Activated CD8-positive, alpha-beta memory T cell treated with anti-CD3 and anti-CD28 coated beads, Interleukin-2, amount 50 U/mL, for 24 hours (primary cell): ENCODE data around the gene CELF1.

Experiments
- DNase-seq: peaks from one replicate; pipeline ENCODE4 v3.0.0-alpha.2; 2020; ENCODE audit errors: extremely low read depth

CELF1 gene

DNA sequence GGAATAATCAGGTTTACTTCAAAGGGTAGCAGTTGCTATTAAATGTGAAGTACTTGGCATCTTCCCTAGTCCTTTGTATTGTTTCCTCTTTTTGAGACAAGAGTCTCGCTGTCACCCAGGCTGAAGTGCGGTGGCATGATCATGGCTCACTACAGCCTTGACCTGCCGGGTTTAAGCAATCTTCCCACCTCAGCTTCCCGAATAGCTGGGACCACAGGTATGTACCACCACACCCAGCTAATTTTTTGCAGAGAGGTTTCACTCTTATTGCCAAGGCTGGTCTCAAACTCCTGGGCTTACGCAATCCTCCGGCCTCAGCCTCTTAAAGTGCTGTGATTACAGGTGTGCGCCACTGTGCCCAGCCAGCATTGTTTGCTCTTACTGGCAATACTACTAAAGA, 67.8 kb downstream of the CELF1 start:
- no peak for DNase-seq

DNA sequence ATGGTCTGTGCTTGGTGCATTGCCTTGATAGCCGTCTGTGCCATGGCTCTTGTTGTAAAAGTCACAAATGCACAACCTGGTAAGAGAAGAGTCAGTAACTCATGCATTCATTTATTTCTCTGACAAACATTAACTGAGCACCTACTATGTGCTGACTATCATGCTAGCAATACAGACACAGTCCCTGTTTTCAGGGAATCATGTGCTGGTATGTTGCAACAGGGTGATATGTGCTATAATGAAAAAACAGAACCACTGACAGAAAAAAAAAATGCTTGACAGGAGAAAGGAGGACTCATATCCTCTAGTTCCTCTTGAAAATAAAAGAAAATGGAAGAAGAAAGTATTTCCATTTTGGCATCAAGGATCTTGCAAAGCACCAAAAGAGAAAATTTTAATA, 69.5 kb downstream of the CELF1 start:
- no peak for DNase-seq

DNA sequence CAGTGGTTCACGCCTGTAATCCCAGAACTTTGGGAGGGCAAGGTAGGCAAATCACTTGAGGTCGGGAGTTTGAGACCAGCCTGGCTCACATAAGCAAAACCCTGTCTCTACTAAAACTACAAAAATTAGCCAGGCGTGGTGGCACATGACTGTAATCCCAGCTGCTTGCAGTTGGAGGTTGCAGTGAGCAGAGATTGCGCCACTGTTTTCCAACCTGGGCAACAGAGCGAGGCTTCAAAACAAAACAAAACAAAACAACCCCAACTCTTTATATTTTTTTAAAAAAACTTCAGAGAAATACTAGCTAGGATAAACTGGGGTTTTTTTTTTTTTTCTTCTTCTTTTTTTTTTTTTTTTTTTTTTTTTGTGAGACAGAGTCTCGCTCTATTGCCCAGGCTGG, 72.2 kb downstream of the CELF1 start:
- DNase-seq = no peak

DNA sequence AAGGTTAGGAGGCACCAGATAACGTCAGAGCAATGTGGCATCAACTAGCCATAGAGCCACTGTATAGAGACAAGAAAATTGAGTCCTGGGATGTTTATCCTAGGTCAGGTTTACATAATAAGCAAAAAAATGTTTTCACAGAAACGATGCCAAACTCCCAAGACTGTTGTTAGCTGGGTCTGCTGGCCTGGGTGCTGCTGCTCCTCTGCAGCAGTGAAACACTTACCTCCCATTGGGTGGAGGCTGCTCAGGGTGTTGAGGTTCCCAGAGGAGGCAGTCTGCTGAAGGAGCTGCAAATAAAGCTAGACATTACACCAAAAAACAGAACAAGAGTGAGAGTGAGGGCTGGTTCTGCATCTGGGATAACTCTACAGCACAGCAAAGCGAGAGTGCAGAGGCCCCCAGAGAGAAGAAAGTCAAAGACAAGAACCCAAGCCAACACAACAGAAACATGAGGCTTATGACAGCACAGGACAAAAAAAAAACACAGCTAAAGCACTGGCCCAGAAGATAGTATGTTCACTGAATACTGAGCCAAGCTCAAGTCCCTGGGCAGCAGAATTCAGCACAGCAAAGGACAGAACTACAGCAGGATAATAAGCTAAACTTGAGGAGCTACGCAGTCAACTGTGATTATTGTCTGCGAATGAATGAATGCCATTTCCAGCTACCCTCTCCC, 74.1 kb downstream of the CELF1 start:
- no peak for DNase-seq

GRCh38 chr11:47477753-47478152, 75.2 kb downstream of the CELF1 start:
- DNase-seq = no peak

DNA sequence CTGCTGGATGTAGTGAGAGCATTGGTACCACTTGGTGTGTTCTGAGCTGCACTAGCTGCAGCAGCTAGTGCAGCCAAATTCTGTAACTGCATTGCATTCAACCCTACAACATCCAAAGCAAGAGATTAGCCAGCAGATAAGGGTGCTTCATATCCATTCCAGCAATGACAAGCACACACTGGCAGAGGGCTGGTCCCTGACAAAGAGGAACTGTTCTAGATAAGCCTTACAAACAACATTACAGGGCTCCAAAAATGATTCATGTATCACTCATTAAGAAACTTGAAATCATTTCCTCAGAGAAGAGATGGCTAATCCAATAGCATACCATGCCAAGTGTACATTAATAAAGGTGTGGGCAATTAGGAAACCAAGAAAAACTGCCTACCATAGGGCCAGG, 75.6 kb downstream of the CELF1 start:
- no peak for DNase-seq

- DNase-seq = no peak
These were observed 82.3 kb downstream of the CELF1 start for GRCh38 chr11:47470671-47471070.

GRCh38 chr11:47469361-47470179, 83.4 kb downstream of the CELF1 start:
- DNase-seq = no peak

- no peak for DNase-seq
These were observed 84.2 kb downstream of the CELF1 start for GRCh38 chr11:47468598-47469214.

DNA sequence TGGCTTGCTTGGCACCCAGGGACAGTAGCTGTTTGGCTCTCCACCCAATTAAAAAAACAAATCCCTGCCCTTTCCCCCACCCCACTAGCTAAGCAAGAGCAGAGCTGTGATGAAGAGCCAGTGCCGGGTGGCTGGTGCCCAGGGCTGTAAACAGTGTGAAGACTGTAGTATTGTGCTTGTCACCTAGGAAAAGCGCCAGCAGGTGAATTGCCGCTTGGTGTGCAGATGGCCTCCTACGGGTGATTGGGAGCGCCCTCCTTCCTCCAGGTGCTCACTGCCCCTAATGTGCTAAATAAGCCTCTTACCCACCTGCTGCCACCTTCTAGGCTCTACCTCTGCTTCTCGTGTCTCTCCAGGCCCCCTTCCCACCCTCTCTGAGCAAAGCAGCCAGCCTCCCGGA, 85.6 kb downstream of the CELF1 start:
- no peak for DNase-seq

- DNase-seq = no peak
These were observed 86.2 kb downstream of the CELF1 start for GRCh38 chr11:47466701-47467250.

- DNase-seq = no peak
These were observed 86.7 kb downstream of the CELF1 start for GRCh38 chr11:47466201-47466600.

GRCh38 chr11:47464483-47464882, 88.4 kb downstream of the CELF1 start:
- DNase-seq = no peak

DNA sequence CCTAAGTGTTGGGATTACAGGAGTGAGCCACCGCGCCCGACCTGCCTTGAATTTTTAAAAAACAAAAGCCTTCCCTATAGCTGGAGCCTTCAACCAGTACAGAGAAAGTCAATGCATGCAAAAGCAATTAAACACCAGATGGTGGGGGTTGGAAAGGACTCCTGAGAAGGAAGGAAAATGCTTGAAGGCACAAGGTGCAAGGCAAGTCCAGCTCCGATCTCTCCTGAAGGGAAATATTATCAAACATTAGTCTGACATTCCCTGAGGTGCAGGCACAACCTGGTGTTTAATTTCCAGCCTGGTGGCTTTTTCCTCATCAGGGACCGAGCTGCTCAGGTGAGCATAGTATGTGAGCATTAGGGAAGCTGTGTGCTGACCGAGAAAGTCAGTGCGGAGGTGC, 91.1 kb downstream of the CELF1 start:
- DNase-seq = no peak

DNA sequence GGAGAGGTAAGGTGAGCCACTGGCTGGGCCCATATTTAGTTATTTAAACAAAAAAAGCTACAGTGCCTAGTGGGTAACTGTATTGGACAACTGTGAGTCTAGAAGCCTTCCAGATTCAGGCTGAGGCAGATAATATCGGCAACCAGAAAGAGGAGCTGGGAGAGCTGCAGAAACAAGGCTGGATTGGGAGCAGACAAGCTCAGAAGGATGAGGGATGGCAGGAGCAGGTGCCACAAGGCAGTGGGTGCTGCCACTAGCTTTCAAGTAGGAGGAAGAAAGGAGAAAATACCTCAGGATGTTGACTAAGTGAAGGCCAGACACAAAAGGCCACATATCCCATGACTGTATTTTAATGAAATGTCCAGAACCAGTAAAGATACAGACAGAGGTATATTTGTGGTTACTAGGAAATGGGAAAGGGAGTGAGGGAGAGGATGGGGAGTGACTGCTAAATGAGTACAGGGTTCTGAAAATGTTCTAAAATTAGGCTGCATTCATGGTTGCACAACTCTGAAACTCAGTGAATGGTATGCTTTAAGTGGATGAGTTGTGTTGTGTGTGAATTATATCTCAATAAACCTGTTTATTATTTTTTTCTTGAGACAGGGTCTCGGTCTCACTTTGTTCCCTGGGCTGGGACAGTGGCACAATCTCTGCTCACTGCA, 92.2 kb downstream of the CELF1 start:
- no peak for DNase-seq

GRCh38 chr11:47454258-47454671, 98.7 kb downstream of the CELF1 start:
- DNase-seq = peak; percentile 15

DNA sequence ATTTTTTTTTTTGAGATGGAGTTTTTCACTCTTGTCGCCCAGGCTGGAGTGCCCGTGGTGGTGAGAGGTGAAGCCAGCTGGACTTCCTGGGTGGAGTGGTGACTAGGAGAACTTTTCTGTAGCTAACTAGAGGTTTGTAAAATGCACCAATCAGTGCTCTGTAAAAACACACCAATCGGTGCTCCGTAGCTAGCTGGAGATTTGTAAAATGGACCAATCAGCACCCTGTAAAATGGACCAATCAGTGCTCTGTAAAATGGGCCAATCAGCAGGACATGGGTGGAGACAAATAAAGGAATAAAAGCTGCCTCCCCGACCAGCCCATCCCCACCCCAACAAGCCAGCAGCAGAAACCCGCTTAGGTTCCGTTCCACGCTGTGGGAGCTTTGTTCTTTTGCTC, 99.6 kb downstream of the CELF1 start:
- DNase-seq = no peak

- DNase-seq = no peak
These were observed 100.9 kb downstream of the CELF1 start for GRCh38 chr11:47451990-47452389.

DNA sequence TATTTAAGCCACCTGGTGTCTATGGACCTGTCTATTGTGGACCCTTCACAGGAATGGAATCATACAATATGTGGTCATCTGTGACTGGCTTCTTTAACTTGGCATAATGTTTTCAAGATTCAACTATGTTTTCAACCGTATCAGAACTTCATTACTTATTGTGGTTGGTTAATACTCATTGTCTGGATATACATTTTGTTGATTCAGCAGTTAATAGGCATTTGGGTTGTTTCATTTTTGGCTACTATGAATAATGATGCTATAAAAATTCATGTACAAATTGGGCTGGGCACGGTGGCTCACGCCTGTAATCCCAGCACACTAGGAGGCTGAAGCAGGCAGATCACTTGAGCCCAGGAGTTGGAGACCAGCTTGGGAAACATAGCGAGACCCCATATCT, 101.5 kb downstream of the CELF1 start:
- DNase-seq = no peak

DNA sequence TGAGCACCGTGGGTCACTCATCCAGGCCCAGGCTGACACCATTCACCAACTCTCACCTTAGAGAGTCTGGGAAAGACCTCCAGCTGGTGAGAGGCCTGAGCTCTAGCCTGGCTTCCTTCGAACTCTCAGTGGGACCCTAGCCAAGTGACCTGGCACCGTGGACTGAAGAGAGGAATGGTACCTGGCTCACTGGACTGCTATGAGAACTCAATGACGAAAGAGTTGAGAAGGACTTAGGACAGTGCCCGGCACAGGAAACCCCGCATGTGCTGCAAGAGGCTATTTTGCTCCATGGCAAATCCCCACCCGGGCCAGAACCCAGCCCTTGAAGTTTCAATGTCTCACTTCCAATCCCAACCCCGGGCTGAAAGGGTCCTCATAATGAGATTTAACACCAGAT, 103.4 kb downstream of the CELF1 start:
- DNase-seq = no peak

DNA sequence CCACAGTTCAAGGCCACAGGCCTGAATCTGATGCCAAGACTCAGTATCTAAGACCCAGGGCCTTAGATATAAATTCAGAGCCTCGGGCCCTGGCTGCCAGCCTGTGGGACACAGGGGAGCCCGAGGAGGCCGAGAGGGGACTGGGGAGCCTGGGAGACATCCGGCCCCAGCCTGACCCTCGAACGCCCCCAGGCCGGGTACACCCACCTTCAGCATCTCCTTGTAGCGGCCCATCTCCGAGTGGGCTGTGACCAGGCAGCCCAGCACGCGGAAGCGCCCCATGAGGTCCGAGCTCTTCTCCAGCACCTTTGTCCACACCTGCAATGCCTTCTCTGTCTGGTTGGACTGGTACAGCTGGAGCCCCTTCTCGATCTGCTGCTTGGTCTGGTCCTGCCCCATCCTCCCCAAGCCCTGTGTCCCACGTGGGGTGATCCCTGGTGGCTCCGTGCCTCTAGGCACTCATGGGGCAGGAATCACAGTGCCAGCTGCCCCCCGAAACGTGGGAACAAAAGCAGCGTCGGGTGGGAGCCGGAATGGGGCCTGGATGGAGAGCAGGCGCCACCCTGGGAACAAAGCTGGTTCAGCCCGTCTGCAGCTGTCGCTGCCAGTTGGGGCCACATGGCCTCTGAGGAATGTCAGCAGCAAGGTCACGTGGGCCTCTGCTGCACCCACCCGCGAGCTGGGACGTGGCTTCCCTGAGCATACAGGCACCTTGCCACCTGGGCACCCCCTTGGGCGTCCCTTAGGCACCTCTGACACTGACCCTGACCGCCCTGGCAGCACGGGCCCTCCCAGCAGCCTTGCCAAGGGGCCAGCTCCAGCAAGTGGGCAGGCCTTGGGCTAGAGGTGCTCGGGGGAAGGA, 104.1 kb downstream of the CELF1 start, which contains the start of gene RAPSN:
TSS of gene RAPSN (minus strand) at position 571 of the 862 bp plus-strand sequence. CDS start at position 399, 172 bp downstream.
- DNase-seq = no peak
